ENCODE data around the gene C4orf54.

DNA sequence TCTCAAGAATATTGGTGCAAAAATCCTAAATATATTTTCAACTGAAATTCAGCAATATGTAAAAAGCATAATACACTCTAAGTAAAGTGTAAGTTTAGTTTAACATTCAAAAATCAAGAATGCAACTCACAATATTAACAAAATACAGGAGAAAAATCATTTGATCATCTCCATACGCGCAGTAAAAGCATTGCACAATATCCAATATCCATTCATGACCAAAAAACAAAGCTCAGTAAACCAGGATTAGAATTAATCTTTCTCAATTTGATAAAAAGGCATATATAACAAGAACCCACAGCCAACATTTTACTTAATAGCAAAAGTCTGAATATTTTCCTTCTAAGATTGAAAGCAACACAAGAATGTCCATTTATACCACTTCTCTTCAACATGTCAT, 48.3 kb upstream of the C4orf54 start:
- no peak for TF ChIP-seq CTCF (IDR thresholded peaks at IDR 0.05 in 8 of 11, conservative IDR thresholded peaks at IDR 0.05 in 3 of 11)
- TF ChIP-seq POLR2A (IDR thresholded peaks at IDR 0.05) = no peak
